AG04450 (cell line): ENCODE results near the gene GREM1. TPM values are rescaled to one million over a fixed set of nuclear protein-coding genes. Genes with fewer than 3 reads are reported as not detected.

ENCODE experiments used
- CTCF ChIA-PET: fragments of 300-600, 350-600 bp; formaldehyde crosslinking; extraction: SDS; loops from one replicate; lab custom pipeline; 2022; ENCODE audit warnings: antibody characterized with exemption, inconsistent platforms; lab: Charles Lee
- POLR2A ChIA-PET: fragments of 350-600 bp; formaldehyde crosslinking; extraction: SDS; loops from one replicate; lab custom pipeline; 2021; ENCODE audit warnings: antibody characterized with exemption, inconsistent platforms; lab: Yijun Ruan, JAX
- DNase-seq: peaks from one replicate; pipeline ENCODE4 v3.0.0-alpha.2; 2011; ENCODE audit warnings: low read depth, low spot score
- H3K27ac ChIP-seq: one replicate; pipeline ENCODE4 v1.5.1; 2012; ENCODE audit warnings: low read depth, low read length, control low read depth
- H3K27me3 ChIP-seq: one replicate; pipeline ENCODE4 v1.6.0; 2012; ENCODE audit warnings: low read length; ENCODE audit not compliant: control insufficient read depth, insufficient read depth
- H3K4me3 ChIP-seq: 2 replicates; pipeline ENCODE4 v1.5.1; 2011; ENCODE audit warnings: mild to moderate bottlenecking, low read depth, low read length, control low read depth
- H3K9me3 ChIP-seq: 2 replicates; pipeline ENCODE4 v1.5.1; 2012; ENCODE audit warnings: low read length; ENCODE audit not compliant: control insufficient read depth, insufficient read depth
- CTCF ChIP-seq: IDR thresholded peaks from 2 replicates; pipeline ENCODE4 v1.5.1; 2011; ENCODE audit warnings: low read depth, low read length, control low read depth, inconsistent platforms
- polyA plus RNA-seq: library from polyadenylated mRNA; depleted of rRNA; stranded (reverse); fragments of >200 nt; gene quantifications from 2 replicates; pipeline ENCODE4 v1.2.3, GENCODE V29; 2011

Gene GREM1
- polyA plus RNA-seq, 1 experiment: 2,858 TPM

DNA sequence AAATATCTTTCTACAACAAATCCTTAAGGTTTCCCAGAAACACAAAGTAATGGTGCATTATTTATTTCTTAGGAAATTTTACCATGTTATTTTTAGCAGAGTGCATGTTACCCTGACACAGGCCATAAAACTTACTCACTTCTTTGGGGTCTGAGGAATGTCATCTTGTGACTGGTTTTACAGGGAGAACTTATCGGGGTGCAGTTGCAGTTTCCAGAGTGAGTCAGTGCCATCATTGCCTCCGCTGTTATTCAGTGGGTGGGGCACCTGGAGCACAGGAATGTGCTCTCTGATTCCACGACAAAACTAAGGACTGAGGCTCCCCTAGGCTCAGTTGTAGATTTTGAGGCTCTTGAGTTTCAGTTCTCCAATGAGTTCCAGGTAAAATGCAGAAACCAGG, 11.1 kb upstream of the GREM1 start:
- no peak for DNase-seq
- H3K27ac ChIP-seq: no peak overlapping the region
- no peak for TF ChIP-seq CTCF
- CTCF ChIA-PET: interaction anchor here (2.7 kb wide), 1 partner anchor 44 kb away, joined by 16 read pairs; no protein-coding TSS in a partner anchor
- no peaks in the 10 kb centered on the region for H3K9me3 ChIP-seq
- no peaks in the 10 kb centered on the region for H3K27me3 ChIP-seq
- no peak overlapping the region for H3K4me3 ChIP-seq
- POLR2A ChIA-PET: no interaction called here

DNA sequence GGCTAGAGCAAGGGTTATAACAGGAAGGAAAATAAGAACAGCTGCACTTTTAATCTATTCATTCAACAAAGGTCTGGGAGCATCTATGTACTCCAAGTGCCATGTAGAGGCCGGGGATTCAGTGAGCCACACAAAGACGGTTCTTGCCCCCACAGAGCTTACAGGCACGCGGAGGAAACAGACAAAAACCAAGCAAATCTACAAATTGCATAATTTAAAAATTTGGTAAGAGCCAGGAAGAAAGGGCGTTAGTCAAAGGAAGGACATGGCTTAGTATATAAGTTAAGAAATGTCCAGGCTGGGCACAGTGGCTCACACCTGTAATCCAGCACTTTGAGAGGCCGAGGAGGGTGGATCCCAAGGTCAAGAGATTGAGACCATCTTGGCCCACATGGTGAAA, 10.4 kb upstream of the GREM1 start:
- TF ChIP-seq CTCF: no peak
- Histone ChIP-seq H3K27me3 (no peaks in the 10 kb centered on the region), H3K27ac (no peak overlapping the region), H3K9me3 (no peaks in the 10 kb centered on the region), H3K4me3 (no peak overlapping the region)
- no peak for DNase-seq
- CTCF ChIA-PET: interaction anchor here (0.7 to 1.0 kb wide), 2 partner anchors 45 to 645 kb away, joined by 3 to 4 read pairs; no protein-coding TSS in a partner anchor
- POLR2A ChIA-PET: no interaction called here

GRCh38 chr15:32709295-32710033, 8.3 kb upstream of the GREM1 start:
- CTCF ChIA-PET: interaction anchor here (1.1 to 1.8 kb wide), 2 partner anchors 47 to 284 kb away, joined by 3 to 7 read pairs; no protein-coding TSS in a partner anchor
- POLR2A ChIA-PET: interaction anchor here (1.4 to 2.0 kb wide), 2 partner anchors 10 to 27 kb away, joined by 6 to 7 read pairs; no protein-coding TSS in a partner anchor
- DNase-seq: peak; percentile 60

DNA sequence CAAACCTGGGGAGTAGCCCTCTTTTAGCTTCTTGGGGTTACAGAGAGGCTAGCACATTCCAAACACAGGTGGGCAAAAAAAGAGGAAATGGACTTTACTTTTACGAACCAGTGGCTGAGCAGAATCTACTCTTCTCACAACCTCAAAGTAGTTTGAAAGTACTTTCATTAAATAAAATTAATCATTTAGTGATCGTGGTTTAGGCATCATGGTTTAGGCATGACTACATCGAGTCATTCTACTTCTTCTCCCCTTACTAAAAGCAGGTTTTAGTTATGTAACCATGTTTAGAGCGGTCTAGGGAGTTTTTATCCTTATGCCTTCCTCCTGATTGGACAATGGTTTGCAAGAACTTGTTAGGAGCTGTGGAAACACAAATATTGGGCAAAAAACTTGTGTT, 2.5 kb upstream of the GREM1 start:
- Histone ChIP-seq H3K27ac (no peak overlapping the region), H3K27me3 (no peaks in the 10 kb centered on the region), H3K4me3 (no peak overlapping the region), H3K9me3 (peaks cover 4% of the 10 kb centered on the region; the same call in 1 of the 2 replicates)
- ChIA-PET POLR2A (interaction anchor here (0.6 to 1.4 kb wide), 5 partner anchors 25 to 265 kb away, joined by 3 to 5 read pairs (median 3); no protein-coding TSS in a partner anchor), CTCF (interaction anchor here (0.7 to 2.3 kb wide), 5 partner anchors 52 to 417 kb away, joined by 3 to 18 read pairs (median 7); no protein-coding TSS in a partner anchor)
- no peak for TF ChIP-seq CTCF
- DNase-seq: peak; percentile 82

More at GRCh38 chr15:32709295-32710033, 8.3 kb upstream of the GREM1 start:
- H3K9me3 ChIP-seq: no peaks in the 10 kb centered on the region
- H3K4me3 ChIP-seq: no peak overlapping the region
- no peak overlapping the region for H3K27ac ChIP-seq
- no peaks in the 10 kb centered on the region for H3K27me3 ChIP-seq
- no peak for TF ChIP-seq CTCF
